ENCODE data around the gene ADGRA1.

Gene ADGRA1

GRCh38 chr10:133094866-133095265 lies 7.1 kb downstream of the ADGRA1 start:
- DNase-seq (ENCODE audit: low spot score) = no peak

- DNase-seq (ENCODE audit: low spot score) = no peak
Measured at GRCh38 chr10:133095586-133095985, 7.9 kb downstream of the ADGRA1 start.

GRCh38 chr10:133096616-133097269 lies 9.0 kb downstream of the ADGRA1 start:
- DNase-seq (ENCODE audit: low spot score) = no peak

GRCh38 chr10:133097418-133097817 lies 9.7 kb downstream of the ADGRA1 start:
- DNase-seq (ENCODE audit: low spot score) = no peak

- DNase-seq (ENCODE audit: low spot score) = no peak
Measured at GRCh38 chr10:133097961-133098360, 10.2 kb downstream of the ADGRA1 start.

- DNase-seq (ENCODE audit: low spot score) = no peak
Measured at GRCh38 chr10:133098426-133099124, 10.9 kb downstream of the ADGRA1 start.

- no peak for DNase-seq (ENCODE audit: low spot score)
Measured at GRCh38 chr10:133099571-133099970, 11.8 kb downstream of the ADGRA1 start.

- DNase-seq (ENCODE audit: low spot score) = no peak
Measured at GRCh38 chr10:133100186-133100585, 12.5 kb downstream of the ADGRA1 start.

- no peak for DNase-seq (ENCODE audit: low spot score)
Measured at GRCh38 chr10:133100706-133101415, 13.1 kb downstream of the ADGRA1 start.

GRCh38 chr10:133101416-133101810 lies 13.7 kb downstream of the ADGRA1 start:
- no peak for DNase-seq (ENCODE audit: low spot score)

GRCh38 chr10:133102415-133103095 lies 14.8 kb downstream of the ADGRA1 start:
- DNase-seq (ENCODE audit: low spot score) = no peak

- no peak for DNase-seq (ENCODE audit: low spot score)
Measured at GRCh38 chr10:133103311-133103910, 15.7 kb downstream of the ADGRA1 start.

- DNase-seq (ENCODE audit: low spot score) = no peak
Measured at GRCh38 chr10:133104068-133104962, 16.6 kb downstream of the ADGRA1 start.

GRCh38 chr10:133104963-133105640 lies 17.4 kb downstream of the ADGRA1 start:
- no peak for DNase-seq (ENCODE audit: low spot score)

GRCh38 chr10:133105686-133106390 lies 18.1 kb downstream of the ADGRA1 start:
- no peak for DNase-seq (ENCODE audit: low spot score)

GRCh38 chr10:133106516-133106915 lies 18.8 kb downstream of the ADGRA1 start:
- no peak for DNase-seq (ENCODE audit: low spot score)

GRCh38 chr10:133107442-133107841 lies 19.7 kb downstream of the ADGRA1 start:
- no peak for DNase-seq (ENCODE audit: low spot score)

- no peak for DNase-seq (ENCODE audit: low spot score)
Measured at GRCh38 chr10:133109711-133110110, 22.0 kb downstream of the ADGRA1 start.

- DNase-seq (ENCODE audit: low spot score) = no peak
Measured at GRCh38 chr10:133110133-133110532, 22.4 kb downstream of the ADGRA1 start.

Measured in HuH-7.5 (cell line).